ENCODE data around the gene SLC27A4. TPM values are rescaled to one million over a fixed set of nuclear protein-coding genes. Genes with fewer than 3 reads are reported as not detected.

The SLC27A4 gene
- total and polyA plus RNA-seq, 3 donors from 2014 or later = 32.8 to 38.0 (median 37.1) TPM

- Histone ChIP-seq H3K36me3 (ENCODE audit: low read depth, missing control alignments) (no peaks in the 10 kb centered on the region), H3K4me1 (peaks cover 4% of the 10 kb centered on the region), H3K4me3 (no peak overlapping the region), H3K27me3 (no peaks in the 10 kb centered on the region), H3K27ac (no peak overlapping the region), H3K9me3 (no peaks in the 10 kb centered on the region)
- WGBS, 2 donors = 90 to 92% methylated on average over 4 of the region's 4 CpGs
- intact Hi-C loops (cut with DNase I; ENCODE audit: low total_unique reads) = no loop called here
- no peak for DNase-seq
- TF ChIP-seq CTCF (IDR thresholded peaks at IDR 0.05) (no peak), POLR2A (IDR thresholded peaks at IDR 0.05) (no peak)
Observed at GRCh38 chr9:128358861-128359260, 18.5 kb downstream of the SLC27A4 start.

DNA sequence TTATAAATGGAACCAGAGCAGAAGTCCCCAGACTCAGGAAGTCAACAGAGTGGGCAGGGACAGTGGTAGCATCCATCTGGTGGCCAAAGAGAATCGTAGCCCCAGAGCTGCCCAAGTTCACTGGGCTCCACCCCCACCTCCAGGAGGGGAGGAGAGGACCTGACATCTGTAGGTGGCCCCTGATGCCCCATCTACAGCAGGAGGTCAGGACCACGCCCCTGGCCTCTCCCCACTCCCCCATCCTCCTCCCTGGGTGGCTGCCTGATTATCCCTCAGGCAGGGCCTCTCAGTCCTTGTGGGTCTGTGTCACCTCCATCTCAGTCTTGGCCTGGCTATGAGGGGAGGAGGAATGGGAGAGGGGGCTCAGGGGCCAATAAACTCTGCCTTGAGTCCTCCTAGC is 20.5 kb downstream of the SLC27A4 start:
- no peaks in the 10 kb centered on the region for H3K9me3 ChIP-seq
- no peak overlapping the region for H3K4me3 ChIP-seq
- TF ChIP-seq CTCF (IDR thresholded peaks at IDR 0.05) (no peak), POLR2A (IDR thresholded peaks at IDR 0.05) (no peak)
- intact Hi-C loops (cut with DNase I; ENCODE audit: low total_unique reads) = no loop called here
- H3K4me1 ChIP-seq = peaks cover 8% of the 10 kb centered on the region
- no peaks in the 10 kb centered on the region for H3K36me3 ChIP-seq (ENCODE audit: low read depth, missing control alignments)
- WGBS, 2 donors = 40% methylated on average over 1 of the region's 2 CpGs; no CpG with 5 or more reads in 1 of the 2 donors
- no peak overlapping the region for H3K27ac ChIP-seq
- no peaks in the 10 kb centered on the region for H3K27me3 ChIP-seq
- no peak for DNase-seq

DNA sequence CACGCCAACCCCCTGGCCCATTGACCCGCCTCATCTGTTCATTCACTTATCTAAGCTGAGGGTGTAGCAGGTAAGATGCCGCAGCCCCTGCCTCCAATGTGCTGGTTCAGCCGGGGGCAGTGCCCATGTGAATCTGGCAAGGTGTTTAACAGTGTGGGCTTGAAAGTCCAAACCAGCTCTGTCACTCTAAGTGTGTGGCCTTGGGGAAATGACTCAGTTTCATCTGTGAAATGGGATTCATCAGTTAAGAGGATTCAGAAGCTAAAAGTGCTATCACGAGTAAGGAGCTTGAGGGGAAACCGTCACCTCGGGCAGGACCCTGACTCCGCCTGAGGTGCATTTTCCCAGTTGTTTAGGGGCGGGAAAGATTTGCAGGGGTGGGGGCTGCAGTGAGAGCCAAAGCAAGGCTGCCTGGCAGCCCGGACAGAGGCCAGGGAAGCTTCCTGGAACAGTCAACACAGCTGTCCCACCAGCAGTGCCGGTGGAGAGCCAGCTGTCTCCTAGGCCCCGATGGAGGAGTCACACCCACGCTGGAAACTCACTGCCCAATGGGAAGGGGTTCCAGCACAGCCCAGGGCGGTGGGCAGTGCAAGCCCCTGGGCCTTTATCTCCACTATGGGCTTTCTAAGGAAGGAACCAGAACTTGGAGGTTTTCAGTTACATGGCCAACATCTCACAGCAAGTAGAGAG is 21.1 kb downstream of the SLC27A4 start:
- Histone ChIP-seq H3K4me1 (peaks cover 8% of the 10 kb centered on the region), H3K4me3 (no peak overlapping the region), H3K9me3 (no peaks in the 10 kb centered on the region), H3K36me3 (ENCODE audit: low read depth, missing control alignments) (no peaks in the 10 kb centered on the region), H3K27me3 (no peaks in the 10 kb centered on the region), H3K27ac (peak overlapping the region in 1 of 2 donors; percentile 29)
- intact Hi-C loops (cut with DNase I; ENCODE audit: low total_unique reads) = no loop called here
- no peak for DNase-seq
- TF ChIP-seq POLR2A (IDR thresholded peaks at IDR 0.05) = no peak
- no peak for TF ChIP-seq CTCF (IDR thresholded peaks at IDR 0.05)
- 58 to 78% methylated on average over 10 to 14 of the region's 14 CpGs for WGBS, 2 donors

- peak; percentile 92 for DNase-seq
- peak overlapping the region in 1 of 2 donors; percentile 29 for H3K27ac ChIP-seq
- TF ChIP-seq CTCF (IDR thresholded peaks at IDR 0.05) (peak; percentile 66 to 81 (median 69)), POLR2A (IDR thresholded peaks at IDR 0.05) (no peak)
- peaks cover 8% of the 10 kb centered on the region for H3K4me1 ChIP-seq
- peak overlapping the region in 1 of 2 donors; percentile 11 for H3K4me3 ChIP-seq
- H3K27me3 ChIP-seq = no peaks in the 10 kb centered on the region
- WGBS, 2 donors = 25 to 68% methylated on average over 3 to 14 of the region's 20 CpGs
- H3K9me3 ChIP-seq = no peaks in the 10 kb centered on the region
- no peaks in the 10 kb centered on the region for H3K36me3 ChIP-seq (ENCODE audit: low read depth, missing control alignments)
- intact Hi-C loops (cut with DNase I; ENCODE audit: low total_unique reads) = no loop called here
Observed at GRCh38 chr9:128361986-128362646, 21.8 kb downstream of the SLC27A4 start.
